LNCaP clone FGC (cell line): ENCODE results near the gene ANO4.
"Not testable (repeated sequence)": the region's sequence is repeated elsewhere in the genome, so short reads cannot be mapped to it uniquely, and the experiment has no call there.

ENCODE experiments used
- DNase-seq: peaks from one replicate; pipeline ENCODE4 v3.0.0-alpha.2; 2011; ENCODE audit warnings: low read depth
- H3K4me3 ChIP-seq: 2 replicates; pipeline ENCODE4 v1.5.1; 2011; ENCODE audit warnings: mild to moderate bottlenecking, low read depth, low read length, control low read depth
- TF ChIP-seq, protein P1 (sequence below): IDR thresholded peaks from 2 replicates; pipeline ENCODE4 v1.5.1; 2012; ENCODE audit warnings: mild to moderate bottlenecking; ENCODE audit not compliant: control insufficient read depth, insufficient read depth; ENCODE audit errors: extremely low read depth

Gene ANO4

DNA sequence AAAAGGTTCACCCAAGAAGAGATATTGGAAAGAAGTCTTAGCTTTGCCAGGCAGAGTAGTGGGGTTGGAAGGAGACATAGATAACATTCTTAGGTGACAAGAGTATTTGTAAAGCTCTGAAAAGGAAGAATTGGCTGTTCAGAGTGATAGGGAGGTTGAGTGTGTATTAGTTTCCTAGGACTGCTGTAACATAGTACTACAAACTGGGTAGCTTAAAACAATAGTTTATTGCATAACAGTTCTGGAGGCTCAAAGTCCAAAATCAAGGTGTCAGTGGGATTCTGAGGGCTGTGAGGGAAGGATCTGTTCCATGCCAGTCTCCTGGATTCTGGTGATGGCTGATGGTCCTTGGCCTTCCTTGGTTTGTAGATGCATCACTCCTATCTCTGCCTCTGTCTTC, 258.6 kb downstream of the ANO4 start:
- TF ChIP-seq, protein P1, sequence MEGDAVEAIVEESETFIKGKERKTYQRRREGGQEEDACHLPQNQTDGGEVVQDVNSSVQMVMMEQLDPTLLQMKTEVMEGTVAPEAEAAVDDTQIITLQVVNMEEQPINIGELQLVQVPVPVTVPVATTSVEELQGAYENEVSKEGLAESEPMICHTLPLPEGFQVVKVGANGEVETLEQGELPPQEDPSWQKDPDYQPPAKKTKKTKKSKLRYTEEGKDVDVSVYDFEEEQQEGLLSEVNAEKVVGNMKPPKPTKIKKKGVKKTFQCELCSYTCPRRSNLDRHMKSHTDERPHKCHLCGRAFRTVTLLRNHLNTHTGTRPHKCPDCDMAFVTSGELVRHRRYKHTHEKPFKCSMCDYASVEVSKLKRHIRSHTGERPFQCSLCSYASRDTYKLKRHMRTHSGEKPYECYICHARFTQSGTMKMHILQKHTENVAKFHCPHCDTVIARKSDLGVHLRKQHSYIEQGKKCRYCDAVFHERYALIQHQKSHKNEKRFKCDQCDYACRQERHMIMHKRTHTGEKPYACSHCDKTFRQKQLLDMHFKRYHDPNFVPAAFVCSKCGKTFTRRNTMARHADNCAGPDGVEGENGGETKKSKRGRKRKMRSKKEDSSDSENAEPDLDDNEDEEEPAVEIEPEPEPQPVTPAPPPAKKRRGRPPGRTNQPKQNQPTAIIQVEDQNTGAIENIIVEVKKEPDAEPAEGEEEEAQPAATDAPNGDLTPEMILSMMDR = no peak
- no peak for DNase-seq
- H3K4me3 ChIP-seq = no peak overlapping the region

- no peak overlapping the region for H3K4me3 ChIP-seq
- TF ChIP-seq, protein P1 = no peak
- DNase-seq = no peak
Observed at GRCh38 chr12:101055940-101056339, 261.4 kb downstream of the ANO4 start.

GRCh38 chr12:101062508-101062907, 267.9 kb downstream of the ANO4 start:
- H3K4me3 ChIP-seq, DNase-seq: not testable (repeated sequence)

DNA sequence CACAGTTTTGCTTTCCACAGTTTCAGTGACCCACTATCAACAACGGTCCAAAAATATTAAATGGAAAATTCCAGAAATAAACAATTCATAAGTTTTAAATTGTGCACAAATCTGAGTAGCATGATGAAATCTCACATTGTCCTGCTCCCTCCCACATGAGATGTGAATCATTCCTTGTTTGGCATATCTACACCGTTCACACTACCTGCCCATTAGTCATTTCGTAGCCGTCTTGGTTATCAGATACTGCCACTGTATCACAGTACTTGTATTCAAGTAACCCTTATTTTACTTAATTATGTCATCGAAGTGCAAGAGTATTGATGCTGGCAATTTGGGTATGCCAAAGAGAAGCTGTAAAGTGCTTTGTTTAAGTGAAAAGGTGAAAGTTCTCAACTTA, 270.1 kb downstream of the ANO4 start:
- H3K4me3 ChIP-seq = no peak overlapping the region
- TF ChIP-seq, protein P1 = no peak
- no peak for DNase-seq

DNA sequence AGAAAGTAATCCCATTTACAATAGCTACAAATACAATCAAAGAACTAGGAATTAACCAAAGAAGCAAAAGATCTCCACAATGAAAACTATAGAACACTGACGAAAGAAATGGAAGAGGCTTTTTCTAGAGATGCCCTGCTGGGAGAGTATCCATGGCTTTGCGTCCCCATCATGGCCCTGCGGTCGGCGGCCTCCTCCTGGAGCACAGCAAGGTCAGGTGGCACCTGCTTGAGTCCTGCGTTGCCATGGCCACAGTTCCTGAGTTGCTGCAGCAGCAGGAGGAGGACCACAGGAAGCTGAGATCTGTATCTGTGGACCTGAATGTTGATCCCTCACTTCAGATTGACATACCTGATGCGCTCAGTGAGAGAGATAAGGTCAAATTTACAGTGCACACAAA, 271.9 kb downstream of the ANO4 start:
- DNase-seq = no peak
- TF ChIP-seq, protein P1 = no peak
- H3K4me3 ChIP-seq = no peak overlapping the region

- H3K4me3 ChIP-seq = no peak overlapping the region
- TF ChIP-seq, protein P1 = no peak
- no peak for DNase-seq
Observed at GRCh38 chr12:101068402-101068801, 273.8 kb downstream of the ANO4 start.

DNA sequence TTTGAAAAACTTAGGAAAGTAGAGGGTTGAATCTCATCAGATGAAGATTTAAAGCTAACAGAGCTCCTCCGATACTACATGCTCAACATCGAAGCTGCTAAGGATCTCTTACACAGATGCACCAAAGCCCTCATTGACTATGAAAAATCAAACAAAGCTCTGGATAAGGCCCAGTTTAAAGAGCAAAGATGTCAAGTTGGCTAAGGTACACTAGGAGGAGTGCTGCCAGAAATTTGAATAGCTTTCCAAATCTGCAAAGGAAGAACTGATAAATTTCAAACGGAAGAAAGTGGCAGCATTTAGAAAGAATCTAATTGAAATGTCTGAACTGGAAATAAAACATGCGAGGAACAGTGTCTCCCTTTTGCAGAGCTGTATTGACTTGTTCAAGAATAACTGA, 274.3 kb downstream of the ANO4 start:
- no peak overlapping the region for H3K4me3 ChIP-seq
- DNase-seq = no peak
- TF ChIP-seq, protein P1 = no peak
